Thyroid gland (tissue), 4 donors: ENCODE data around the gene BDNF.

Experiments
- CTCF ChIP-seq, 6 experiments: fragments of 200-600 bp in 3 of 6; fragments of 450-650 bp in 3 of 6; sonication (generic) in 3 of 6; IDR thresholded peaks; one replicate each; pipeline ENCODE4 v1.5.1; 2016 to 2019; ENCODE audit warnings: antibody characterized with exemption in 6 of 6, mild to moderate bottlenecking in 2 of 6, inconsistent platforms in 1 of 6, moderate library complexity in 1 of 6
- POLR2A ChIP-seq, 2 donors: fragments of 450-650 bp; IDR thresholded peaks; one replicate each; pipeline ENCODE4 v1.6.1; 2017; ENCODE audit warnings: antibody characterized with exemption in 2 of 2, mild to moderate bottlenecking in 2 of 2, moderate library complexity in 1 of 2

GRCh38 chr11:27623945-27624523 lies 76.2 kb downstream of the BDNF start:
- TF ChIP-seq CTCF (IDR thresholded peaks at IDR 0.05): no peak
- TF ChIP-seq POLR2A (IDR thresholded peaks at IDR 0.05): no peak
